HG03378 (cell line): ENCODE data around the gene CST7.

ENCODE experiments used
- ATAC-seq: cut with Tn5 transposase; IDR thresholded peaks from one replicate; pipeline ENCODE4 v1.9.1; 2021; ENCODE audit warnings: mild to moderate bottlenecking, moderate library complexity; ENCODE audit not compliant: unreplicated experiment

Gene CST7

DNA sequence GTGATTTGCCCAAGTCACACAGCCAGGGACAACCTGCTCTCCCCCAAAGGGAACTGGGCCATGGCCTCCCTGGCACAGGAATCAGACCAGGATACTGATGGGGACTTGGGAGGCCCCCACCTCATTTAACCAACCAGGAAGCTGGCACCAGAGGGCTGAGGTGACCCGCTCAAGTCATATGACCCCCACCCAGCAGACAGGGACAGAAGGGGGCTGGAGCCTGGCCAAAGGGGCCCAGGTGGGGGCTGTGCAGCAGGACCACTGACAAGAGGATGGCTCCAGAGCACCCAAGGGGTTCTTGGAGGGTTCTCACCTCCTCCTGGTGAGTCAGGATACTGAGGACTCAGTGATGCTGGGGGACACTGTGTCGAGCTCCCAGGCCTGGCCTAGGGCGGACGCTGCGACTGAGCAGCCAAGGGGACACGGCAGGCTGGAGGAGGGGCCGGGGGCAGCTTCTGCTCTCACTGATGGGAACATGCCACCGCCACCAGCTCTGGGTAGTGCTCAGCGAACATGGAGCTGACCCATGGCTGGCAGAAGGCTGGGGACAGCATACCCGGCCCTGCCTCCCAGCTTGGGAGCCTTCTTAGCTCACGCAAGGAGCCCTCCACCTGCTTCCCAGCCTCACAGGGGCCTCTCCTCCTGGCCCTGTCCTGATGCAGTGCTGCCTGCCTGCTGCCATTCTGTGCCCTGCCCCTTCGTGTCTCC lies 1.2 kb downstream of the CST7 start:
- ATAC-seq = no peak

- ATAC-seq = no peak
These were observed 1.9 kb downstream of the CST7 start for GRCh38 chr20:24950836-24951525.

DNA sequence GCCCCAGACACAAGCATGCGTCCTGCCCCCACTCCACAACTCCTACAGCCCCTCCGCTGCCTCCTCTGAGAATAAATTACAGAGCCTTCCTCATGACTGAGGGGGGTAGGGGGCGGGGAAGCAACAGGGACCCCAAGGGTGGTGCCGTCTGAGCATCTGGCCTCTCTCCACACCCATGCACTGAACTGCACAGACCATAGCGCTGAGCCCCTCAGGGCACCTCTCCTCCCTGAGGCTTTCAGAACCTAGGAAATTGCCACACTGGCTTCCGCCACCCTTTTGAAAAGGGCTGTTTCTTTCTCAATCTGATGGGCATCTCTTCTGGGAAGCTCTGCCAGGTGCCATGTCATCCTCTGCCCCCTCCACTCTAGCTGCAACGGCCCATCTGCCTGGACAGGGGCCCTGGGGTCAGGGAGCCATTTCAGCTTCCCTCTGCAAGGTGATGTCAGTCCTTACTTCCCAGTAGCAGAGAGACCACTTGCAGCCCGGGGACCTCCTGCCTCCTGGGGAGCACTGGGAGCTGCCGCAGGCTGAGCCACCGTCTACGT lies 2.5 kb downstream of the CST7 start:
- ATAC-seq = no peak

DNA sequence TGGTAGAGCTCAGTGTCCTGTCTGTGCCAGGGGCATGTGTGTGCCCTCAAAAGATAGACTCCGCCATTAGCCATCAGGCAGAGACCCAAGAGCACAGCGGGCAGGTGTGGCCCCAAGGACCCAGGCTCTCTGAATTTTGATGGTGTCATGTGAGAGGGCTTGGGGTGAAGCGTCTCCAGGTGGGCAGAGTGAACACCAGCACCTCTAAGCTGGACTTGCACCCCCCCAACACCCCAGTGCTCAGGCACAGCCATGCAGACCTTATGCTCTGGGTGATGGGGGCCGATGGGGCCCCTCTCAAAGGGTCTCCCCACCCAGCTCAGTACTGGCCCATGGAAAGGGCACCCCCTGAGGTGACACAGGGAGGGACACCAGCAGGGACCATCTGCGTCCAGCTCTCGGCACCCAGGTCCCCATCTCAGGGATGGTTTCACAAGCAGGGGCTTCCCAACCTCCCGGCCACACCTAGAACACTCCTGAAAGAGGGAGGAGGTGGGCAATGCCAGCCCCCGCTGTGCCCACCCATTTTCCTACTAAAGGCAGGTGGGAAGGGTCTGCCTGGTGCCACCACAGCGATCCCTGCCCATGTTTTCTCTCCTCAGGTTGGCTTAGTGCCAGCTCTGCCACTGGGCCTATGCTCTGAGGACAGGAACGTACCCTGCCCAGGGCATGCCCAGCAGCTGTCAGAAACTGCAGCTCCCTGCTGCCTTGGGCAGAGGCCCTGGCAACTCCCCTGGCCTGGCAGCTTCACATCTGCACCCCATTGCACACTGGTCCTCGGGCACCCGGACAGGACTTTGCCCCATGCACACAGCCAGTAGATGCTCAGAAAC lies 3.5 kb downstream of the CST7 start:
- ATAC-seq = no peak

GRCh38 chr20:24953209-24953575 lies 4.1 kb downstream of the CST7 start:
- no peak for ATAC-seq

GRCh38 chr20:24953621-24954133 lies 4.6 kb downstream of the CST7 start:
- ATAC-seq = no peak

DNA sequence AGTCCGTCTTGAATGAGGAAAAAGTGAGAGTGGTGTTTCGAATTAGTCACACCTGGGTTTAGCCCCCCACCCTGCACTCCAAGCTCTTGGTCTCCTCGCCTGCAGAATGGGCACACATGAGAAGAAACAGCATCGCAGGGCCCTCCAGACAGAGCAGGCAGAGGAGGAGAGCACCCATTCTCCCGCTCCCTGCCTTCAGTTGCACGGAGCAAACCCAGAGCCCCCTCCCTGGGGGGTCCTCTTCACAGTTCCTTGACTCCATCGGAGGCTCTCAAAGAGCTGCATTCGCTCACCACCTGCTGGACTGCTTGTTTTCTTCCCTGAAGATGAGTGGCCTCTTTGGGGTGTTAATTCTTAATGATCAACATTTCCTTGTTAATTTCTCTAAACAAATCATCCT lies 5.1 kb downstream of the CST7 start:
- ATAC-seq = no peak

DNA sequence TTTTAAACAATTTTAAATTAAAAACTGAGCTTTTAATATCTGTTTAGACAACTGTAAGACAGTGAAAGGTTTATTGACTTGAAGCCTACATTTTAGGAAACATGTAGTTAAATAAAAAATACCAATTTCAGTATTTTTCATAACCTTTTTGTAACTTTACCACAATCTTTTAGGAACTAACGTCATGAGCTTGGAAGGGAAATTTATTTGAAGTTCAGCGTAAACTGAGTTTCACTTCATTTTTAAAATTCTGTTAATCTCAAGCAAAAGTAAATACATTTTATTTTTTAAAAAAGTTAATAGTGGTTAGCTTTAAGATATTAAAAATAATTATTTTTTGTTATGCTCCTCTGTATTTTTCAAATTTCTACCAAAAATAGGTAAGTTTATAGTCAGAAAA lies 5.5 kb downstream of the CST7 start:
- no peak for ATAC-seq

DNA sequence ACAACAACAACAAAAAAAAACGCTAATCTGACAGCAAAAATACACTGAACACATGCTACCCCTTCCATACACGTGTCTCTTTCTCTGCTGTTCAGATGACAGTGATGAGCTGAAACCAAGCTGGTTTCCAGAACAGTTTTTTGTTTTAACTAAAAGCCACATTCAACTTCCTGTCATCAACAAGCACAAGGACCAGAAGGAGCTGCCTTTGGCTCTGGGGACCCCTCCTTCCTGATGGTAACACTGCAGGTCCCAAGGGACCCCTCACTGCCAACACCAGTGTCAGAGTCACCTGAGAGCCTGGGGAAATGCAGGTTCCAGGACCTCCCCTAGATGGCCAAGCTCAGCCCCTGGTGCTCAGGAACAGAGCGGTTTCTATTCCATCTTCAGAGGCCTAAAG lies 6.0 kb downstream of the CST7 start:
- ATAC-seq = peak; percentile 84

- no peak for ATAC-seq
These were observed 7.2 kb downstream of the CST7 start for GRCh38 chr20:24956001-24956841.

DNA sequence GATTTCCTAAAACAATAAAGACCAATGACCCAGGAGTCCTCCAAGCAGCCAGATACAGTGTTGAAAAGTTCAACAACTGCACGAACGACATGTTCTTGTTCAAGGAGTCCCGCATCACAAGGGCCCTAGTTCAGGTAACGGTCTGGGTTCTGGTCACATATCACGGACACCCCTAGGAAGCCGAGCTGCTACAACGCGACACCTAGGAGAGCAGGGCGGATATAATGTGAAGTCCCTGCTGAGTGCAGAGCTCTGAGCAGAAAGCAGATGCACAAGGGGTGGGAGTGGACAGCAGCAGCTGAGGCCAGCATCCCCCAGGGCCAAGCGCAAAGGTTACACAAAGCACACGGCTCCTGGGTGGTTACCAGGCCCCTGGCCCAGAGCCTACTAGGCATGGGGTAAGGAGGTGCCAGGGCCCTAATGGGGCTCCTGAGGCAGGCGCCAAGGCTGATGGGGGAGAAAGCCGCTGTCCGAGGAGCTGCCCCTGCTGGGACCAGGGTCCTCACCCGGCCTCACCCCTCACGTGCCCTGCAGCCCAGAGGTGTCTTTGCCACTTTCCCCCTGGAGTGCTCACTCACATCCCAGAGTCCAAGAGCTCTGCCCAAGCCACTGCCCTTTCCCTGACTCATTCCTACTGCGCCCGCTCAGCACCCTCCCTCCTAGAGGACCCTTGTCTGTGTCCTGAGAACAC lies 8.4 kb downstream of the CST7 start:
- ATAC-seq = no peak

GRCh38 chr20:24958506-24959385 lies 9.7 kb downstream of the CST7 start:
- no peak for ATAC-seq

DNA sequence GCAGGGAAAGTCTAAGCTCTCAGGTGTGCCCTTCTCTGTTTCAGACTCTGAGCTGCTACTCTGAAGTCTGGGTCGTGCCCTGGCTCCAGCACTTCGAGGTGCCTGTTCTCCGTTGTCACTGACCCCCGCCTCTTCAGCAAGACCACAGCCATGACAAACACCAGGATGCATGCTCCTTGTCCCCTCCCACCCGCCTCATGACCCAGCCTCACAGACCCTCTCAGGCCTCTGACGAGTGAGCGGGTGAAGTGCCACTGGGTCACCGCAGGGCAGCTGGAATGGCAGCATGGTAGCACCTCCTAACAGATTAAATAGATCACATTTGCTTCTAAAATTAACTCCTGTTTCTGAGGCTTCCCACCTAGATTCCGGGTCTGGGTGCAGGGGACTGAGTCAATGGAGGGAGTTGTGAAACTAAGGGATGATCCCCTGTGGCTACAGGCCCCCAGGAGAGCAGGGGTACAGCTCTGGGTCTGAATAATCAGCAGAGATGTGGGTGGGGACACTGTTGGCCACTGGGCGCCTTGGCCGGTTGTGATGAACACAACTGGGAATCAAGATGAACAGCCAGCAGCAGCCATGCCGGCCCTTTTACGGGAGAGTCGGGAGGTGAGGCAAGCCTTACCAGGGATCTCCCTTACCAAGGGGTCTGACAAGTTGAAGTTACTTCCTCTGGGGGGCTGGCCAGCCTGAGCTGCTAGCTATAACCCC lies 10.7 kb downstream of the CST7 start:
- ATAC-seq = no peak

DNA sequence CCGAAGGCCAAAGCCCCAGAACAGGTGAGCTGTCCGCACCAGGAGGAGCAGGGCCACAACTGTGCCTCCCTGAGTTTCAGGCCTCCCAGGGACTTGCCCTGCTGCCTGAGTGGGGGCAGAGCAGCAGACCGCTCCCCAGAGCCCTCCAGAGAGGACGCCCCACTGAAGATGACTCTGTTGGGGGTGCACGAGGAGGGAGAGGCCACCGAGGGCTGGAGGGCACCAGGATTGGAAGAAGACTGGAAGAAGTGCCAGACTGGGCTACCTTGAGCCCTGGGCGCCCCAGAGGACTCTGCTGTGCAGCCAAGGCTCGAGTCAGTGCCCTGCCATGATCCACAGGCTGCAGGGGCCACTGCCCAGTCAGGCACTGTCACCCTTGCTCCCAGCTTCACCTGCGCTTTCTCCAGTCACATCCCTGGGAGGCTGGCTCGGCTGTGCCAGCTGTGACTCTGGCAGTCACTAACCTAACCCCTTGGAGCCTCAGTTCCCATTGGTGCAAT lies 11.3 kb downstream of the CST7 start:
- ATAC-seq = no peak

GRCh38 chr20:24960861-24961260 lies 11.8 kb downstream of the CST7 start:
- no peak for ATAC-seq

- no peak for ATAC-seq
These were observed 12.5 kb downstream of the CST7 start for GRCh38 chr20:24961384-24962181.

- no peak for ATAC-seq
These were observed 13.1 kb downstream of the CST7 start for GRCh38 chr20:24962182-24962492.
